Activated B cell treated with CpG ODN at 0.5 μM for 24 hours (primary cell): ENCODE results near the gene CALHM3. TPM values are rescaled to one million over a fixed set of nuclear protein-coding genes. Genes with fewer than 3 reads are reported as not detected.
A peak's percentile ranks its signal among the peaks of the same experiment; 100 is the strongest.

Experiments used
- ATAC-seq: fragments of 200-7000 bp; cut with Tn5 transposase; one replicate; pipeline ENCODE4 v1.10.0; 2021; ENCODE audit warnings: low read depth, mild to moderate bottlenecking, moderate library complexity
- CTCF ChIA-PET: fragments of 350-600 bp; sonication (Branson Sonifier 250); formaldehyde crosslinking; loops from one replicate; lab custom pipeline; 2021; ENCODE audit warnings: antibody characterized with exemption; lab: Charles Lee
- POLR2A ChIA-PET: fragments of 350-600 bp; sonication (Branson Sonifier 250); formaldehyde crosslinking; loops from one replicate; lab custom pipeline; 2021; ENCODE audit warnings: antibody characterized with exemption; lab: Charles Lee
- DNase-seq: peaks from one replicate; pipeline ENCODE4 v3.0.0; 2022
- H3K27ac Mint-ChIP-seq: one replicate; pipeline ENCODE4 v1.8.0; 2020; ENCODE audit warnings: mixed read lengths
- H3K27me3 Mint-ChIP-seq: one replicate; pipeline ENCODE4 v1.8.0; 2021; ENCODE audit warnings: mixed read lengths
- H3K36me3 Mint-ChIP-seq: one replicate; pipeline ENCODE4 v1.8.0; 2021; ENCODE audit warnings: low read depth, mixed read lengths
- H3K4me1 Mint-ChIP-seq: one replicate; pipeline ENCODE4 v1.8.0; 2021; ENCODE audit warnings: mixed read lengths
- H3K4me3 Mint-ChIP-seq: one replicate; pipeline ENCODE4 v1.8.0; 2020; ENCODE audit warnings: mild to moderate bottlenecking, mixed read lengths
- H3K9me3 Mint-ChIP-seq: one replicate; pipeline ENCODE4 v1.8.0; 2020; ENCODE audit warnings: mixed read lengths
- CTCF ChIP-seq: fragments of 200-600 bp; IDR thresholded peaks from one replicate; pipeline ENCODE4 v1.8.0; 2022; ENCODE audit warnings: antibody characterized with exemption, mild to moderate bottlenecking
- intact Hi-C: fragments of 100-400 bp; cut with micrococcal nuclease; formaldehyde crosslinking; loops from one replicate; pipeline ENCODE4 v1.15.1; 2024
- total RNA-seq: library from RNA; stranded (reverse); gene quantifications from 2 replicates; pipeline ENCODE4 v1.2.3, GENCODE V29; 2022

The CALHM3 gene
- total RNA-seq, 1 donor from 2014 or later = not detected

- peak overlapping the region; percentile 15 for H3K4me3 Mint-ChIP-seq
- peaks cover 52% of the 10 kb centered on the region for H3K36me3 Mint-ChIP-seq
- ChIA-PET POLR2A (interaction anchor here (3.4 kb wide), 1 partner anchor 18 kb away, joined by 17 read pairs; no protein-coding TSS in a partner anchor), CTCF (interaction anchor here (1.1 to 3.7 kb wide), 2 partner anchors 27 to 33 kb away, joined by 3 to 19 read pairs; no protein-coding TSS in a partner anchor)
- no peak for ATAC-seq
- no peaks in the 10 kb centered on the region for H3K9me3 Mint-ChIP-seq
- DNase-seq = no peak
- peaks cover 46% of the 10 kb centered on the region for H3K4me1 Mint-ChIP-seq
- no peaks in the 10 kb centered on the region for H3K27me3 Mint-ChIP-seq
- intact Hi-C loops = loop anchor here (5.0 kb wide), 1 partner anchor 32 kb away; no protein-coding TSS in a partner anchor
- no peak for TF ChIP-seq CTCF
- H3K27ac Mint-ChIP-seq = peak overlapping the region; percentile 61
Observed at GRCh38 chr10:103449208-103450144, 29.6 kb downstream of the CALHM3 start.

GRCh38 chr10:103448746-103449145 lies 30.3 kb downstream of the CALHM3 start:
- intact Hi-C loops = no loop called here
- DNase-seq (no peak), ATAC-seq (no peak)
- Mint-ChIP-seq H3K4me1 (peaks cover 45% of the 10 kb centered on the region), H3K9me3 (no peaks in the 10 kb centered on the region), H3K27ac (peak overlapping the region; percentile 61), H3K27me3 (no peaks in the 10 kb centered on the region), H3K36me3 (peaks cover 60% of the 10 kb centered on the region), H3K4me3 (no peak overlapping the region)
- ChIA-PET POLR2A (no interaction called here), CTCF (no interaction called here)
- TF ChIP-seq CTCF = no peak

GRCh38 chr10:103447187-103447586 lies 31.9 kb downstream of the CALHM3 start:
- no peak for DNase-seq
- H3K27ac Mint-ChIP-seq = no peak overlapping the region
- no peaks in the 10 kb centered on the region for H3K9me3 Mint-ChIP-seq
- no peak for TF ChIP-seq CTCF
- H3K4me3 Mint-ChIP-seq = no peak overlapping the region
- ATAC-seq = no peak
- no peaks in the 10 kb centered on the region for H3K27me3 Mint-ChIP-seq
- ChIA-PET POLR2A (interaction anchor here (1.1 kb wide), 1 partner anchor 25 kb away, joined by 4 read pairs; no protein-coding TSS in a partner anchor), CTCF (no interaction called here)
- peaks cover 74% of the 10 kb centered on the region for H3K36me3 Mint-ChIP-seq
- intact Hi-C loops = no loop called here
- peaks cover 32% of the 10 kb centered on the region for H3K4me1 Mint-ChIP-seq

GRCh38 chr10:103445767-103446567 lies 33.1 kb downstream of the CALHM3 start:
- POLR2A ChIA-PET = interaction anchor here (1.1 kb wide), 1 partner anchor 26 kb away, joined by 4 read pairs; no protein-coding TSS in a partner anchor

More at GRCh38 chr10:103445767-103446567, 33.1 kb downstream of the CALHM3 start:
- H3K36me3 Mint-ChIP-seq = peaks cover 84% of the 10 kb centered on the region
- DNase-seq = no peak
- H3K4me1 Mint-ChIP-seq = peaks cover 26% of the 10 kb centered on the region
- no peaks in the 10 kb centered on the region for H3K27me3 Mint-ChIP-seq
- peak overlapping the region; percentile 30 for H3K27ac Mint-ChIP-seq
- ATAC-seq = no peak
- CTCF ChIA-PET = no interaction called here
- no peak for TF ChIP-seq CTCF
- no peak overlapping the region for H3K4me3 Mint-ChIP-seq
- intact Hi-C loops = no loop called here
- no peaks in the 10 kb centered on the region for H3K9me3 Mint-ChIP-seq
